Aorta (tissue), 5 donors: ENCODE measurements around the gene CLOCK. TPM values are rescaled to one million over a fixed set of nuclear protein-coding genes. Genes with fewer than 3 reads are reported as not detected.
"Not testable (repeated sequence)": the region's sequence is repeated elsewhere in the genome, so short reads cannot be mapped to it uniquely, and the experiment has no call there.

Experiments
- ATAC-seq: fragments of 200-7000 bp; cut with Tn5 transposase; one replicate; pipeline ENCODE4 v1.9.1; 2022; ENCODE audit warnings: moderate library complexity; ENCODE audit not compliant: low FRiP score
- DNase-seq, 2 donors: peaks; one replicate each; pipeline ENCODE4 v3.0.0-alpha.2; 2020
- H3K27ac ChIP-seq, 2 donors: one replicate each; pipeline ENCODE4 v1.5.1; 2013; ENCODE audit warnings: low read length in 2 of 2, mild to moderate bottlenecking in 2 of 2, moderate library complexity in 2 of 2, control low read depth in 1 of 2, inconsistent platforms in 1 of 2, low read depth in 1 of 2
- H3K27me3 ChIP-seq, 2 donors: one replicate each; pipeline ENCODE4 v1.6.1; 2013; ENCODE audit warnings: control low read depth in 1 of 2, low read length in 1 of 2, mild to moderate bottlenecking in 1 of 2, moderate library complexity in 1 of 2; ENCODE audit not compliant: insufficient read depth in 2 of 2, control insufficient read depth in 1 of 2
- H3K36me3 ChIP-seq, 2 donors: one replicate each; pipeline ENCODE4 v1.6.1; 2013; ENCODE audit warnings: control low read depth in 1 of 2, low read length in 1 of 2, mild to moderate bottlenecking in 1 of 2; ENCODE audit not compliant: insufficient read depth in 2 of 2, control insufficient read depth in 1 of 2
- H3K4me1 ChIP-seq, 2 donors: one replicate each; pipeline ENCODE4 v1.6.1; 2013; ENCODE audit warnings: low read length in 2 of 2, control low read depth in 1 of 2, mild to moderate bottlenecking in 1 of 2, moderate library complexity in 1 of 2; ENCODE audit not compliant: insufficient read depth in 2 of 2, control insufficient read depth in 1 of 2
- H3K4me3 ChIP-seq, 2 donors: one replicate each; pipeline ENCODE4 v1.5.1; 2013; ENCODE audit warnings: low read length in 2 of 2, control low read depth in 1 of 2, mild to moderate bottlenecking in 1 of 2
- H3K9me3 ChIP-seq: one replicate; pipeline ENCODE4 v1.6.1; 2013; ENCODE audit warnings: mild to moderate bottlenecking, low read length; ENCODE audit not compliant: control insufficient read depth
- WGBS, 2 donors: extraction: QIAGEN DNeasy Blood & Tissue Kit; methylation state at CpG; one replicate each; pipeline ENCODE4 v1.1.7; 2013; 5-methylcytosine and 5-hydroxymethylcytosine counted together
- intact Hi-C, 2 donors: fragments of 100-400 bp; cut with DNase I; formaldehyde crosslinking; loops; one replicate each; pipeline versions ENCODE4 v1.14.2 to v1.15.0; 2022
- polyA plus RNA-seq, 2 donors: library from polyadenylated mRNA; stranded (reverse); fragments of 200-250 nt; gene quantifications; one replicate each; pipeline ENCODE4 v1.2.3, GENCODE V29; 2013
- total RNA-seq, 2 donors: library from RNA; stranded (reverse); fragmentation: NEBNext Ultra II Directional; extraction: Animal tissue kit (Norgen Biotek cat#: 25700); gene quantifications; one replicate each; pipeline ENCODE4 v1.2.1, GENCODE V29; 2021
- donor health status: healthy with polysubstance abuse.
- donor health status: Bipolar disorder and iron deficiency.
- donor health status: DM: no; HTN: no; CAD: no.
- donor health status: DM: no; HTN: no; CAD: no.
- donor health status: DM: yes; HTN: yes; CAD: no.

The CLOCK gene
- total and polyA plus RNA-seq, 4 donors: 4.8 to 36.8 (median 19.0) TPM

DNA sequence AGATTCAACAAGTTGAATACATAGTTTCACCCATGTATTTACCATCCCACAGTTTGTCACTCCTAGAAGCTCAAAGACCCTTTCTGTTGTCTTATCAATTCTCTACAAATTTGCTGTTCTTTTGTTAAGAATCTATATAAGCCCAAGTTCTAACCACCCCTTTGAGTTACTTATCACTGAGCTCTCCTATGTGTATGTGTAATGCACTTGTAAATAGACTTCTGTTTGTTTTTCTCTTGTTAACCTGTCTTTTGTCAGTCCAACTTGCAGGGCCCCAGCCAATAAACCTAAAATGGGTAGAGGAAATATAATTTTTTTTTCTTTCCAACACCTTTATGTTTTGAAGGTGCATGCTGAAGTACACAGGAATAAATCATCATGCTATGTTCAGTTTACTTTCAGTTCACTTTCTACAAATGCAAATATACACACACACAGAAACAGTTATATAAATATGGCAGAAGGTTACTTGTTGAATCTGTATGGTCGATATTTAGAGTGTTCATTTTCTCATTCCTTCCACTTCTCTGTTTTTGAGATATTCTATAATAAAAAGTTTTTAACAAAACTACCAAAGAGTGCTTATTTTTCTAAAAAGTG, 22.3 kb upstream of the CLOCK start:
- intact Hi-C loops: no loop called here
- no peak overlapping the region for H3K27ac ChIP-seq
- DNase-seq: no peak
- 88 to 94% methylated on average over 1 of the region's 1 CpG for WGBS, 2 donors
- H3K9me3 ChIP-seq: no peaks in the 10 kb centered on the region
- H3K4me3 ChIP-seq: no peak overlapping the region
- no peak for ATAC-seq
- H3K27me3 ChIP-seq: no peaks in the 10 kb centered on the region
- no peaks in the 10 kb centered on the region for H3K36me3 ChIP-seq
- H3K4me1 ChIP-seq: no peaks in the 10 kb centered on the region

DNA sequence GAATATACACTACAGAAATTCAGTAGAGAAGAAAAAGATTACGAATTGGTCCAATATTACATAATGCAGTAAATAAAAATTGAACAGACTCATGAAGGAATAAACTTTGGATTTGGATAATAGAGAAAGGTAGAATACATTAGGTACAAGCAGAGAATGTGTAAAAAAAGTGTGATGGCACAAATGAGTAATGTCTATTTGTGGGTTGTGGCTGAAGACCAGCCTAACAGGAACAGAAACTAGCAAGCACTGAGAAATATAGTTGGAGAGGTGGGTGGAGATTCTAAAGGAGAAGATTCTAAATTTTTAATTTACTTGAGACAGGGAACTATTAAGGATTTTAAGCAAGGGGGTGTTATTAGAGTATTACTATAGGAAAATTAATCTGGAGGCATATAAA, 15.2 kb upstream of the CLOCK start:
- intact Hi-C loops: no loop called here
- Histone ChIP-seq H3K4me3 (no peak overlapping the region), H3K27me3 (no peaks in the 10 kb centered on the region), H3K36me3 (no peaks in the 10 kb centered on the region), H3K4me1 (no peaks in the 10 kb centered on the region), H3K9me3 (no peaks in the 10 kb centered on the region), H3K27ac (no peak overlapping the region)
- no peak for DNase-seq
- ATAC-seq: no peak
- 97% methylated on average over 1 of the region's 1 CpG for WGBS, 2 donors

DNA sequence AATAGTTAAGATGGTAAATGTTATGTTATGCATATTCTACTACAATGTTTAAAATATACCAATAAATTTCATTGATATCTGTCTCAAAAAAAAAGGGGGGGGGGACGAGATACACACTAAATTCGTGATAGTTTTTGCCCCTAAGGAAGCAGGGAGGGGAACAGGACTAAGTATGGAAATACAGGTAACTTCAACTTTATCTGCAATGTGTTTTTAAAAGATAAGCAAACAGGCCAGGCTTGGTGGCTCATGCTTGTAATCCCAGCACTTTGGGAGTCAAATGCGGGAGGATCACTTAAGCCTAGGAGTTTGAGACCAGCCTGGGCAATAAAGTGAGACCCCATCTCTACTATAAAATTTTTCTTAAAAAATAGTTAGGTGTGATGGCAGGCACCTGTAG, 13.4 kb upstream of the CLOCK start:
- 80 to 84% methylated on average over 3 of the region's 3 CpGs for WGBS, 2 donors
- no peak overlapping the region for H3K4me3 ChIP-seq
- no peak overlapping the region for H3K27ac ChIP-seq
- H3K27me3 ChIP-seq: no peaks in the 10 kb centered on the region
- H3K36me3 ChIP-seq: no peaks in the 10 kb centered on the region
- no peak for ATAC-seq
- DNase-seq: no peak
- no peaks in the 10 kb centered on the region for H3K4me1 ChIP-seq
- intact Hi-C loops: no loop called here
- H3K9me3 ChIP-seq: no peaks in the 10 kb centered on the region

DNA sequence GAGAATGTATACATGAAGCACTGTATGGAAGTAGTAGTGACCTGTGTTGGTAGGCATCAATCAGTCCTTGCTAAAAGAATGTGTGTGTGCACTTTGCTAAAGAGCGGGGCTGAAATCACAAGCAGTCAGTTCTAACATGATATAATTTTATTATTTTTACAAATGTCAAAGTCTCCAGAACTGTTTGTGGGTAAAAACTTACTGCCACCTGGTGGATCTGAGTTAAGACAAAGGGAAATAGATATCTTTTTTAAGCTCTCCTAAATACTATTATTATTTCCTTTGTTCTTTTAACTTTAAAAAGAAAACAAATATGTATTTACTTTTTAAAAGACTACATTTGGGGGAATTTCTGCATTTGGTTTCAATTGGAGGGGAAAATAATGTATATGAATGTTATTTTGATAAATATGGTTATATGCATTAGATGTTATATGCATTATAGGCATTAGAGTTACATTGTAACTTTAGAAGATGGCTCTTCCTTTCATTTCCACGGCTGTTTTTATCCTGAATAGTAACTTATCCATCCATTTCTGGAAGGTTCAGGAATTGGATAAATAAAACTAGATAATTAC, 7.8 kb upstream of the CLOCK start:
- Histone ChIP-seq H3K27me3 (no peaks in the 10 kb centered on the region), H3K36me3 (no peaks in the 10 kb centered on the region), H3K9me3 (no peaks in the 10 kb centered on the region), H3K4me1 (no peaks in the 10 kb centered on the region), H3K27ac (no peak overlapping the region), H3K4me3 (no peak overlapping the region)
- DNase-seq (no peak), ATAC-seq (no peak)
- intact Hi-C loops: loop anchor here in 1 of 2 donors (10.0 kb wide), 1 partner anchor 560 kb away; no protein-coding TSS in a partner anchor
- WGBS, 2 donors: 30% methylated on average over 2 of the region's 2 CpGs

DNA sequence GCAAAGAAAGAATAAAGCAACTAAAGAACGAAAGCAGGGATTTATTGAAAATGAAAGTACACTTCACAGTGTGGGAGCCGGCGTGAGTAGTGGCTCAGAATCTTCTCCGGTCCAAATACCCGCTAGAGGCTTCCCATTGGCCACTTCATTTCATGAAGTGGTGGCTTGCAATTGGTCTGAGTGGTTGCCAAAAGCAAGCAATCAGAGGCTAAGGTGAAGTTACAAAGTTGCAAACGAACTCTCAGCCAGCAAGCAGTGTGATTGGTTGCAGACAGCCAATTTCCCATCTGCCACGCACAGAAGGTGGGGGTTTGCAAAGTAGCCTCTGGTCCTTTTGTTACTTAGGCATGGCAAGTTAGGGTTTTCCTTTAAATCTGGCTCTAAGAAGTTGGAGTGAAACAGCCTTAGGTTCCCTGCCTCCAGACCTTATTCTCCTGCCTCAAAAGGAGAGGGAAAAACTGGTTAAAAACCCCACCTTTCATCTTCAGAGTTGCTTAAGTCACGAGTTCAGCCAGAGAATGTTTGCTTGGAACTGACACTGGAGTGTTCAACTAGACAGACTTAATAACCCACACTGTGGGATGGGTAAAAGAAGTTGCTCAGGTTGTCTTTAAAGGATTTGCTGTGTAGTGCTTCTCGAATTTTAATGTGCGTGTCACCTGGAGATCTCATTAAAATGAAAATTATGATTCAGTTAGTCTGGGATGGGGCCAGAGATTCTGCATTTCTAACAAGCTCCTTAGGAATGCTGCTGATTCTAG, 6.9 kb upstream of the CLOCK start:
- Histone ChIP-seq H3K9me3 (no peaks in the 10 kb centered on the region), H3K4me1 (no peaks in the 10 kb centered on the region), H3K36me3 (no peaks in the 10 kb centered on the region), H3K27ac (no peak overlapping the region), H3K4me3 (peak overlapping the region in 1 of 2 donors; percentile 4), H3K27me3 (no peaks in the 10 kb centered on the region)
- intact Hi-C loops: loop anchor here in 1 of 2 donors (10.0 kb wide), 1 partner anchor 559 kb away; no protein-coding TSS in a partner anchor
- ATAC-seq: no peak
- peak in 1 of 2 donors; percentile 49 for DNase-seq
- WGBS, 2 donors: 55 to 56% methylated on average over 10 of the region's 10 CpGs

DNA sequence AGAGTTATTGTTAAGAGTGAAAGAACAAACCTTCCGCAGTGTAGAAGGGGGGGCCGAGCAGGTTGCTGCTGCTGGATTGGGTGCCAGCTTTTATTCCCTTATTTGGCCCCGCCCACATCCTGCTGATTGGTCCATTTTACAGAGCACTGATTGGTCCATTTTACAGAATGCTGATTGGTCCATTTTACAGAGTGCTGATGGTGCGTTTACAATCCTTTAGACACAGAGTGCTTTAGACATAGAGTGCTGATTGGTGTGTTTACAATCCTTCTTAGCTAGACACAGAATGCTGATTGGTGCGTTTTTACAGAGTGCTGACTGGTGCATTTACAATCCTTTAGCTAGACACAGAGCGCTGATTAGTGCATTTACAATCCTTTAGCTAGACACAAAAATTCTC, 5.3 kb upstream of the CLOCK start:
- not testable (repeated sequence) for H3K36me3 ChIP-seq, H3K4me3 ChIP-seq, DNase-seq, H3K27ac ChIP-seq, ATAC-seq, H3K27me3 ChIP-seq, H3K9me3 ChIP-seq, H3K4me1 ChIP-seq
- WGBS, 2 donors: 88 to 90% methylated on average over 6 of the region's 6 CpGs
- intact Hi-C loops: loop anchor here in 1 of 2 donors (10.0 kb wide), 1 partner anchor 557 kb away; no protein-coding TSS in a partner anchor

DNA sequence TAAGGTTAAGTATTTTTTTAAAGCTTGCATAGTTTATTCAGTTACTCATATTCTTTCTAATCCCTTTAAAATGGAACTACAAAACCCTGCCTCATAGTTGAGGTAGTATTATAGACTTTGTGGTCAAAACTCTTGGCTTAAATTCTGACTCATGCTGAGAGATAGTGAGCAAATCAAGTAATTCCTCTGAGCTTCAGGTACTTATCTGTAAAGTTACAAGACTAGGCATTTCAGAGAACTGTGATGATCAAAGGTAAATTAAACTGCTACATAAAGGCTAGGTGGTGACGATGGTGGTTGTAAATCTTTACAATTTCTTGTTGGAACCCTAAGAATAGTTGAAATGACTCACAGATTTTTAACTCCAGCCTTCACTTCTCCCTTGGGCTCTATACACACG, 3.2 kb upstream of the CLOCK start:
- DNase-seq (no peak), ATAC-seq (no peak)
- Histone ChIP-seq H3K27me3 (no peaks in the 10 kb centered on the region), H3K9me3 (no peaks in the 10 kb centered on the region), H3K4me1 (no peaks in the 10 kb centered on the region), H3K4me3 (no peak overlapping the region), H3K27ac (no peak overlapping the region), H3K36me3 (no peaks in the 10 kb centered on the region)
- intact Hi-C loops: loop anchor here (5.0 to 10.0 kb wide), 6 partner anchors 95 to 555 kb away; partner anchors contain the start of genes EXOC1 (in 2 of the 2), SRD5A3 (in 1 of the 2) and TMEM165 (in 1 of the 2)
- WGBS, 2 donors: 81 to 84% methylated on average over 2 of the region's 2 CpGs

DNA sequence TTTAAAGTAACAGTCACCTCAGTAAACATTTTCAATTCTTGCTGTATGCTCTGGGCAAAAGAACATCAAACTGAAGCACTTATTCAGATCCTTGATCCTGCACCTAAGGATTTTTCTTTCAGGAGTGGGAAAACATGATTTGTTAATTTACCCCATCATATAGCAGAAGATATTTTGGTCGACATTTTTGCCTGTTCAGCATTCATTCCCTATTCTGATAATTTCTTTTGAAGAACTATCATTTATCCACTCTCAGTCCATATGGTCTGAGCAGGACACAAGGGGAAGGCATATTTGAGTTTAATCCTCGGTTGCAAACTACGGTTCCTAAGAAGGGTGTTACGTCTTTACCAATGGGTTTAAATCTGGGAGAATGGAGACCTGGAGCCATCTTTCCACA, 1.2 kb upstream of the CLOCK start:
- intact Hi-C loops: loop anchor here (2.0 to 10.0 kb wide), 6 partner anchors 93 to 307 kb away; partner anchors contain the start of genes EXOC1 (in 2 of the 2), SRD5A3 (in 2 of the 2) and TMEM165 (in 1 of the 2)

More for the DNA sequence above, 1.2 kb upstream of the CLOCK start:
- H3K27ac ChIP-seq: no peak overlapping the region
- 72 to 78% methylated on average over 4 of the region's 4 CpGs for WGBS, 2 donors
- no peaks in the 10 kb centered on the region for H3K9me3 ChIP-seq
- DNase-seq: no peak
- H3K4me3 ChIP-seq: peak overlapping the region in 1 of 2 donors; percentile 94
- no peaks in the 10 kb centered on the region for H3K4me1 ChIP-seq
- H3K27me3 ChIP-seq: no peaks in the 10 kb centered on the region
- H3K36me3 ChIP-seq: no peaks in the 10 kb centered on the region
- ATAC-seq: no peak
